ENCODE measurements around the gene MAPKAPK5. TPM values are rescaled to one million over a fixed set of nuclear protein-coding genes. Genes with fewer than 3 reads are reported as not detected.

Gene MAPKAPK5
- total and polyA plus RNA-seq, 10 of the 15 experiments (the other 5 are each of a cell fraction or from before 2014, with no cell fraction given): 12.6 to 54.3 (median 41.5) TPM

- CTCF ChIA-PET: no interaction called here
- 79% methylated on average over 6 of the region's 6 CpGs for WGBS (ENCODE audit: insufficient coverage, insufficient replicate concordance, low lambda C conversion rate, missing lambda C conversion rate)
- RAD21 ChIA-PET (ENCODE audit: unreplicated experiment): no interaction called here
These were observed 38.9 kb upstream of the MAPKAPK5 start for GRCh38 chr12:111803038-111803626.

GRCh38 chr12:111803851-111804250, 38.2 kb upstream of the MAPKAPK5 start:
- Histone ChIP-seq H3K9me3 (replicated peaks; ENCODE audit: control insufficient read depth, insufficient read depth, low read length) (no peaks in the 10 kb centered on the region), H3K9ac (ENCODE audit: control insufficient read depth, insufficient read depth, low read length) (no peak overlapping the region), H3K4me3 (no peak overlapping the region), H4K20me1 (ENCODE audit: control insufficient read depth, insufficient read depth) (no peaks in the 10 kb centered on the region), H3K4me2 (ENCODE audit: control insufficient read depth, insufficient read depth) (no peak overlapping the region), H3K27ac (ENCODE audit: control insufficient read depth, insufficient read depth) (no peak overlapping the region), H3K36me3 (ENCODE audit: control insufficient read depth in 2 of 2, insufficient read depth in 2 of 2, low read length in 1 of 2) (no peaks in the 10 kb centered on the region; a peak in 1 of 4 replicates), H3K27me3 (replicated peaks in 1 of 2; ENCODE audit: control insufficient read depth in 2 of 2, insufficient read depth in 2 of 2, low read length in 1 of 2) (no peaks in the 10 kb centered on the region), H2AFZ (ENCODE audit: control insufficient read depth, low read depth, low read length) (no peak overlapping the region), H3K4me1 (ENCODE audit: control insufficient read depth, insufficient read depth, low read length) (no peaks in the 10 kb centered on the region), H3K79me2 (ENCODE audit: control insufficient read depth, insufficient read depth, low read length) (no peaks in the 10 kb centered on the region)
- no peak for ATAC-seq
- in situ Hi-C loops (cut with MboI): no loop called here
- no peak for TF ChIP-seq RAD21 (IDR thresholded peaks at IDR 0.05; ENCODE audit: insufficient read depth, low read depth, low read length)
- TF ChIP-seq SPI1 (IDR thresholded peaks at IDR 0.05; ENCODE audit: borderline replicate concordance, insufficient read depth, low read depth, low read length): no peak
- TF ChIP-seq BMI1 (IDR thresholded peaks at IDR 0.05; ENCODE audit: borderline replicate concordance): no peak
- no peak for TF ChIP-seq MYC (IDR thresholded peaks at IDR 0.05; ENCODE audit: insufficient read depth, insufficient read length, insufficient replicate concordance, low read length, severe bottlenecking)
- no peak for TF ChIP-seq NFYB (IDR thresholded peaks at IDR 0.05; ENCODE audit: insufficient read depth, low read depth, low read length)
- TF ChIP-seq, protein P1, sequence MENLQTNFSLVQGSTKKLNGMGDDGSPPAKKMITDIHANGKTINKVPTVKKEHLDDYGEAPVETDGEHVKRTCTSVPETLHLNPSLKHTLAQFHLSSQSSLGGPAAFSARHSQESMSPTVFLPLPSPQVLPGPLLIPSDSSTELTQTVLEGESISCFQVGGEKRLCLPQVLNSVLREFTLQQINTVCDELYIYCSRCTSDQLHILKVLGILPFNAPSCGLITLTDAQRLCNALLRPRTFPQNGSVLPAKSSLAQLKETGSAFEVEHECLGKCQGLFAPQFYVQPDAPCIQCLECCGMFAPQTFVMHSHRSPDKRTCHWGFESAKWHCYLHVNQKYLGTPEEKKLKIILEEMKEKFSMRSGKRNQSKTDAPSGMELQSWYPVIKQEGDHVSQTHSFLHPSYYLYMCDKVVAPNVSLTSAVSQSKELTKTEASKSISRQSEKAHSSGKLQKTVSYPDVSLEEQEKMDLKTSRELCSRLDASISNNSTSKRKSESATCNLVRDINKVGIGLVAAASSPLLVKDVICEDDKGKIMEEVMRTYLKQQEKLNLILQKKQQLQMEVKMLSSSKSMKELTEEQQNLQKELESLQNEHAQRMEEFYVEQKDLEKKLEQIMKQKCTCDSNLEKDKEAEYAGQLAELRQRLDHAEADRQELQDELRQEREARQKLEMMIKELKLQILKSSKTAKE (IDR thresholded peaks at IDR 0.05; ENCODE audit: low read depth, poor library complexity, severe bottlenecking): no peak
- TF ChIP-seq SMAD5 (IDR thresholded peaks at IDR 0.05; ENCODE audit: low read depth): no peak
- no peak for TF ChIP-seq RELB (IDR thresholded peaks at IDR 0.05; ENCODE audit: low read depth)
- ChIA-PET POLR2A (no interaction called here), CTCF (interaction anchor here (1.5 kb wide), 1 partner anchor 9 kb away, joined by 5 read pairs; no protein-coding TSS in a partner anchor), SMC1A (ENCODE audit: uncharacterized antibody, unreplicated experiment) (no interaction called here), RAD21 (ENCODE audit: unreplicated experiment) (no interaction called here)
- intact Hi-C loops (cut with micrococcal nuclease; ENCODE audit: unreplicated experiment): no loop called here
- no TSS peak for BruUV-seq (replicated peaks)
- 88% methylated on average over 8 of the region's 8 CpGs for WGBS (ENCODE audit: insufficient coverage, insufficient replicate concordance, low lambda C conversion rate, missing lambda C conversion rate)
- no peak for DNase-seq (ENCODE audit: low read depth, low spot score)
- FAIRE-seq: no peak

More at GRCh38 chr12:111803038-111803626, 38.9 kb upstream of the MAPKAPK5 start:
- TF ChIP-seq SPI1 (IDR thresholded peaks at IDR 0.05; ENCODE audit: borderline replicate concordance, insufficient read depth, low read depth, low read length) (no peak), PAX5 (IDR thresholded peaks at IDR 0.05; ENCODE audit: borderline replicate concordance, low read depth, low read length) (no peak), ESRRA (IDR thresholded peaks at IDR 0.05; ENCODE audit: low read length) (no peak), CREM (IDR thresholded peaks at IDR 0.05; ENCODE audit: low read depth) (no peak), ZSCAN29 (IDR thresholded peaks at IDR 0.05) (no peak), TCF12 (IDR thresholded peaks at IDR 0.05; ENCODE audit: low read depth, low read length) (no peak), SREBF2 (IDR thresholded peaks at IDR 0.05; ENCODE audit: low read length) (no peak)
- H2AFZ ChIP-seq (ENCODE audit: control insufficient read depth, low read depth, low read length): no peak overlapping the region
- H3K79me2 ChIP-seq (ENCODE audit: control insufficient read depth, insufficient read depth, low read length): no peaks in the 10 kb centered on the region
- no peak overlapping the region for H3K4me3 ChIP-seq
- no TSS peak for BruUV-seq (replicated peaks)
- DNase-seq (ENCODE audit: low read depth, low spot score) (no peak), ATAC-seq (no peak), FAIRE-seq (no peak)
- no peak overlapping the region for H3K4me2 ChIP-seq (ENCODE audit: control insufficient read depth, insufficient read depth)
- ChIA-PET SMC1A (ENCODE audit: uncharacterized antibody, unreplicated experiment) (no interaction called here), POLR2A (no interaction called here)
- H3K27ac ChIP-seq (ENCODE audit: control insufficient read depth, insufficient read depth): no peak overlapping the region
- no peaks in the 10 kb centered on the region for H4K20me1 ChIP-seq (ENCODE audit: control insufficient read depth, insufficient read depth)
- H3K9me3 ChIP-seq (replicated peaks; ENCODE audit: control insufficient read depth, insufficient read depth, low read length): no peaks in the 10 kb centered on the region
- H3K9ac ChIP-seq (ENCODE audit: control insufficient read depth, insufficient read depth, low read length): no peak overlapping the region
- in situ Hi-C loops (cut with MboI) (no loop called here), intact Hi-C loops (cut with micrococcal nuclease; ENCODE audit: unreplicated experiment) (no loop called here)
- no peaks in the 10 kb centered on the region; a peak in 1 of 4 replicates for H3K36me3 ChIP-seq (ENCODE audit: control insufficient read depth in 2 of 2, insufficient read depth in 2 of 2, low read length in 1 of 2)
- H3K4me1 ChIP-seq (ENCODE audit: control insufficient read depth, insufficient read depth, low read length): no peaks in the 10 kb centered on the region
- no peaks in the 10 kb centered on the region for H3K27me3 ChIP-seq (replicated peaks in 1 of 2; ENCODE audit: control insufficient read depth in 2 of 2, insufficient read depth in 2 of 2, low read length in 1 of 2)
